ENCODE data around the gene MAD1L1.

Gene MAD1L1

DNA sequence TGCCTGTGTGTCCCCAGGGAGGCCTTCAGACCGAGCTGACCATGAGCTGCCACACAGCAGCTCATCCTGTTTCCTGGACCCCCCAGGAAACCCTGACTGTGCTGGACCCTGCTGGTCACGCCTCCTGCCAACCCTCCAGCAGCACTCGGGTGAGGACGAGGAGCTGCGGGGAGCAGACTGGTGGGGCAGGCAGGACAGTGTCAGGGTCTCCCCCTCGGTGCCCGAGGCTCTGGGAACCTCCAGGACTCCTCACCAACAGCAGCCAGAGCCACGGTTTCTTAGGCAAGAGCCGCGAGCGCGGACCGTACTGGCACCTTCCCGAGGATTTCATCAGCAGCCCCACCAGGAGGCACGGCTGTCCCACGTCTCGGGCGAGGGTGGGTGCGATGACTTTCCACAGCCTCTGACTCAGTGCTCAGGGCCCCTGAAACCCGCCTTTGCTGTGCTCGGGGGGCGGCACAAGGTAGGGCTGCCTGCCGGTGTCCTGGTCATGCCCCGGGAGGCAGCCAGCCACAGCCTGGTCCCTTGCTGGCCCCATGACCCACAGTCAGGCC, 375.8 kb downstream of the MAD1L1 start:
- DNase-seq (ENCODE audit: low read depth, low spot score), result no peak
- H3K4me3 ChIP-seq (ENCODE audit: low read length), result no peak overlapping the region

DNA sequence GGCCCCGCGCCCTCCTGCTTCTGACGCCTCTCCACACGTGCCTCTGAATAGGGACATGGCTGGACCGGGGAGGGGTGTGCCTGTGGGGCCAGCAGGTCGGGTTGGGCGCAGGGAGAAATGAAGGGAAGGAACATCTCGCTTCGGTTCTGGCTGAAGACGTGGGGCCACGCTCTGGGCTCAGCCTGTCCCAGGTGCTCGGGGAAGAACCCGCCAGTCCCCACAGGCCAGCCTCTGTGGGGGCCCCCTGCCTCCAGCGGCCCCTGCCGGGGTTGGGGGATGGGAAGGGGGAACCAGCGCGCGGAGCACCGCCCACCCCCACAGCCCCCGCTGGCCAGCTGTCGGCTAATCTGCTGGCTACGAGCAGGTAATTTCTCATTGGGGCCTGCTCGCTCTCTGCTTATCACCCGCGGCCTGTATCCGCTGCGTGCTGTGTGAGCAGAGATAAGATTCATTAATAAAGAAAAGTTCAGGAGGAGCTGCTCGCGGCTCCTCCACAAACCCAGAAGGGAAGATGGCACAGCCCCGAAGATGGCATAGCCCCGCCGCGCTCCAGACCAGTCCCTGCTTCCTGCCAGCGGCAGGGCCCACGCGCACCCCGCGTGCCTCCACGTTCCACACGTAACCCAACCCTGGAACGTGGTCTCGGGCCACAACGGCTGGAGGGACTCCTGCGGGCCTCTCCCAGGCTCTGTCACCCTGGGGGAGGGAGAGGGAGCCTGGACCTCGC, 376.4 kb downstream of the MAD1L1 start:
- no peak for DNase-seq (ENCODE audit: low read depth, low spot score)
- no peak overlapping the region for H3K4me3 ChIP-seq (ENCODE audit: low read length)

DNA sequence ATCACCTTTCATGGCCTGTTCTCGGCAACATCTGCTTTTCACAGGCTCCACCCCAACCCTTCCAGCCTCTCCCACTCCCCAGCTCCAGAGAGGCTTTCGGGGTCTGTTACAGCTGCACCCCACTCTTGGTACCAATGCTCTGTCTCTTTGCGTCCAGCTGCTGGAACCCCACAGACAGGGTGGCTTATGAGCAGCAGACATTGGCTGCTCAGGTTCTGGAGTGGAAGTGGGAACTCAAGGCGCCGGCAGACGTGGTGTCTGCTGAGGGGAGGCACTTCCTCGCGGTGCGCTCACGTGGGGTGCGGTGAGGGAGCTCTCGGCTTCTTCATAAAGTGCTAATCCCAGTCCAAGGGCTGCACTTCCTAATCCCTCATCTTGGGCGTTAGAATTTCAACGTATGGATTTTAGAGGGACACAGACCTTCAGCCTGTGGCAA, 377.0 kb downstream of the MAD1L1 start:
- DNase-seq (ENCODE audit: low read depth, low spot score), result no peak
- H3K4me3 ChIP-seq (ENCODE audit: low read length), result no peak overlapping the region

DNA sequence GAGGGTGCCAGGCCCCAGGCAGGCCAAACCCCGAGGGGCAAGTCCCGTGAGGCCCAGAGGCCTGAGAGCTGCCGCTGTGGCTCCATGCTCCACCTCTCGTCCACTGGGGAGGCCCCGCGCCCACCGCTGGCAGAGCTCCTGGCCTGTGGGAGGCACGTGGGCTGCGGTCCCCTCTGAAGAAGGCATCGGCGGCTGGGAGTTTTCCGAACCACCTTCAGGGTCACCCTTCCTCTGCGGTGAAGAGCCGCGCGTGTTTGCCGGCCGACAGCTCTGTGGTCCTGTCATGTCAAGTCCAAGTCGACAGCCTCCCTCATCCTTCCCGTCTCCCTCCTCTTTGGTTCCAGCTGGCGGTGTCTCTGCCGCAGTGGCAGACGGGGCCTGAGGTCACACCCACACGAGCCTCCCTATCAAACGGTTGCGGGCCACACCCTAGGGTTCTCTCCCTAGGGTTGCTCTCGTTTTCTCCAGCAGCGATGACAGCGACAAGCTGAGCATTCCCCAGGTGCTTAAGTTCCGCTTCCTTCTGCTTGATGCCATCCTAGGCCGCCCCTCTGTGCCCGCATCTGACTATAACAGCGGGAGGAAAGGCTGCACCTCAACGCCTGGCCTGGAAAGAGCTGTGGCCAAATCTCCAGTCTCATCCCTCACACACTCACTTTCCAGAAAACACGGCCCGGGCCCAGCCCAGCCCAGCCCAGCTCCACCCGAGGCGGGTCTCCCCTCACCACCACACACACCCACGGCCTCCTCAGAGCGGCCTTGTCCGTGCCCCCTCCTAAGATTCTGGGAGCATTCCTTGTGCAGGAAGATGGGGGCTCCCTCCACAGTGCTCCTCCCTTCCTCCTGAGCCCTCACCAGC, 377.6 kb downstream of the MAD1L1 start:
- DNase-seq (ENCODE audit: low read depth, low spot score), result peak; percentile 22
- no peak overlapping the region for H3K4me3 ChIP-seq (ENCODE audit: low read length)

DNA sequence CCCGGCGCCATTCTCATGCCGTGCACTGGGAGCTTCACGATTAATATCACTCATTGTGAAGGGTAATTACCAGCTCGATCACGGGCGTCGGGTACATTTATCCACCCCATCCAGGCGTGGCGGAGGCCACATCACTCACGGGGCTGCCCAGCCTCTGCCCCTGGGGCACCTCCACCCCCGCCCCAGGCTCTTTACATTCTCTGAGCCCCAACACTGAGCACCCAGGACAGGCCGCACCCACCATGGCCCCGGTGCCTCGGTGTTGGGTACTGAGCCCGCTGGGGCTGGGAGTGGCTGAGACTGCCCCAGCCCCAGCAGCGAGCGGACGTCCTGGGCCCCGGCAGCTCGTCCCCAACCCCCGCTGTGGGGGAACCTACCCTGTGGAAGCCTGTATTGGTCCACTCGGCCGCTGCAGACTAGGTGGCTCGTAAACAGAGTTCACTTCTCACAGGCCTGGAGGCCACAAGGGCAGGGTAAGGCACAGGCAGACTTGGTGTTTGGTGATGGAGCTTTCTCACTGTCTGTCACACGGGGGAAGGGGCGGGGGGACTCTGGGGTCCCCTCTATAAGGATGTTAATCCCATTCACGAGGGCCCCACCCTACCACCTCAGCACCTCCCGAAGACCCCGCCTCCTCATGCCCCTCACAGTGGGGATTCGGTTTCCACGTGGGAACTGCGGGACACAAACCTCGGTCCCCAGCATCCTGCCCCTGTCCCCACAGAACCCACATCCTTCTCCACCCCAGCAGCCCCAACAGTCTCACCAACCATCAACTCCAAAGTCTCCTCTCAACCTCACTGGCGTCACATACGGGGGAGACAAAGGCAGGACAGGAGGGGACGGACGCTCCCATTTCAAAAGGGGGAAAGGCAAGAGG, 378.5 kb downstream of the MAD1L1 start:
- H3K4me3 ChIP-seq (ENCODE audit: low read length), result no peak overlapping the region
- DNase-seq (ENCODE audit: low read depth, low spot score), result peak; percentile 68

DNA sequence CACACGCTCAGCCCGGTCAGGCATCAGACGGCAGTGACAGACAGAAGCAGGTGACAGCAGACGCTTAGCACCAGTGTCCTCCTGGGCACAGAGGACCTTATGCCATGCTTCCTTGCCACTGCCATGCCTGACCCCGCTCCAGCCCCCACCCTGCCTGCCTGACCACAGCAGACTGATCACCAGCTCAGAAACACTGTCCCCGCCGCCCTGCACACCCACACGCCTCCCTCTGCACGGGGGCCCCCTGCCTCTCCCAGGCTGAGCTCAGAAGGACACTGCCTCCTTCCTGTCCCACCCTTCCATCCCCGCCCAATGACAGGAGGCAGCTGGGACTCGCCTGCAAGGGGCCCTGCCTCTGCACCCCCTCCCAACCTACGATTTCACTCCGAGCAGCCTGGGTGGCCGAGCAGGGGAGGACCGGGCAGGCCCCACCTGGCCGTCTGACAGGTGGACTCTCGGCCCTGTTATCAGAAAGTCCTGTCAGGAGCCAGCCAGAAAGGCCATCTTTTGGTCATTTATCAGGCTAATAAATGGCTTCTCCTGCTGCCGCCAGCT, 379.2 kb downstream of the MAD1L1 start:
- H3K4me3 ChIP-seq (ENCODE audit: low read length), result no peak overlapping the region

DNA sequence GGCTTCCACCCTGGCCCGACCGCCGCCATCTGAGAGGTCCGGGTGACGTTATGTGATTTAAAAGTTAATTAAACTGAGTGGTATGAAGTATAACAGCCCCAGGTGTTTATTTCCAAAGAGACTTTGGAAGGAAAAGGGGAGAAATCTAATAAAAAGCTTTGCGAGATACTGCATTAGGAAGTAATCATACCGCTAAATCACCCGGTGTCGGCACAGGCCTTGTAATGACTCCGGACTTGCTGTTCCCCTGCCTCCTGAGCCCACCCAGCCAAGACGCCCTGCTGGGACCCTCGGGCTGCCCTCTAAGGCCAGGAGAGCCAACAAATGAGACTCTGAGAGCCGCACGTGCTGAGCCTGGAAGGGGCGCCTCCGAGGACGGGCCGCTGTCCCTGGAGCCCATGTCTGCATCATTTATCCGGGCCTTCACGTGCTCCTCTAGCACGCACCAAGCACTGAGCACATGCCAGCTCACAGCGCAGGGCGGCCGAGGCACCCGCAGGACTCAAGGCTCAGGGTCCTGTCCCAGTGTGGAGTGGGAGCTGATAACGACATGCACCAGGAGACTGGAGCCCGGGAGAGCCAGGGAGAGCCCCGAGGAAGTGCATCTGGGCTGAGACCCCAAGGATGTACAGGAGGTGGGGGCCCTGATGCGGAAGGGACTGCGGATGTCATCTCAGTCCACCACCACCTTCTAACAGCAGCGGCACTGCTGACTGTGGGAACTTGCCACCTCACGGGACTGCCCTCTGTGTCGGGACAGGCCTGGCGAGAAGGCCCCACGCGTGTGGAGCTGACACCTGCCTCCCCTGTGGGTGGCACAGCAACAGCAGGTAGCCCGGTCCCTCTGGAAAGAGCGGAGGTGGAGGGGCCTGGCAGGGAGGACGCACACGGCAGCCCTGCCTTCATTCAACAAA, 380.0 kb downstream of the MAD1L1 start:
- no peak for DNase-seq (ENCODE audit: low read depth, low spot score)
- no peak overlapping the region for H3K4me3 ChIP-seq (ENCODE audit: low read length)

More for the DNA sequence above, 379.2 kb downstream of the MAD1L1 start:
- no peak for DNase-seq (ENCODE audit: low read depth, low spot score)

DNA sequence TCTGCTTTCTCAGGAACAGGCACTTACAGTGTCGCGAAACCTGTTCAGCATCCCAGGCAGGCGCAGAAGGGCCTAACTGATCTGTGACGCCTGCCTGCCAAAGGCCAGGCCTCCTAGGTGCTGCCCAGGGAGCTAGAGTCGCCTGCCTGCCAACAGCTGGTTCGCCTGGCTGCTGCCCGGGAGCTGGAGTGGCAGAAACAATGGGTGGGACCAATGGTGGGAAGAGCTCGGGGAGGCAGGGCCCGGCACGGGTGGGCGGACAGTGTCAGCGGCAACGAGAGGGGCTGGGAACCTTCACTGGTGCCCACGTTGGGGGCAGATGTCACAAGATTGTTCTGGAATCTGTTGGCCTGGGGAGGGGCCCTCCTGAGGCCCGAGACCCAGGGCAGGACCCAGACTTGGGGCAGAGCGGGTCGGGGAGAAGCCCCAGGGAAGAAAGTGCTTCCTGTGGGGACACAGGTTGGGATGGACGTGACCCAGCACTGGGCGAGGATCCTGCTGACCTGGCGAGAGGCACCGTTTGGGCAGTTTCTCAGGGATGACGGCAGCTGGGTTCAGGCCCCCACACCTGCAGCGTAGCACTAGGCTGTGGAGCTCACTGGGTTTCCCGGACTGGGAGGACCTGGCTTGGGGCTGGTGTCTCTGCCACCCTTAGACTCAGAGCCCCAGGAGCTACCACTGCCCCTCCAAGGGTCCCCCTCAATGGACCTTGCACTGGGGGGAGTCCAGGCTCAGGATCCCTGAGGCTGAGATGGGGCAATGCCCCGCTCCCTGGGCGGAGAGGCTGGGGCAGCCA, 380.8 kb downstream of the MAD1L1 start:
- DNase-seq (ENCODE audit: low read depth, low spot score), result no peak
- no peak overlapping the region for H3K4me3 ChIP-seq (ENCODE audit: low read length)

DNA sequence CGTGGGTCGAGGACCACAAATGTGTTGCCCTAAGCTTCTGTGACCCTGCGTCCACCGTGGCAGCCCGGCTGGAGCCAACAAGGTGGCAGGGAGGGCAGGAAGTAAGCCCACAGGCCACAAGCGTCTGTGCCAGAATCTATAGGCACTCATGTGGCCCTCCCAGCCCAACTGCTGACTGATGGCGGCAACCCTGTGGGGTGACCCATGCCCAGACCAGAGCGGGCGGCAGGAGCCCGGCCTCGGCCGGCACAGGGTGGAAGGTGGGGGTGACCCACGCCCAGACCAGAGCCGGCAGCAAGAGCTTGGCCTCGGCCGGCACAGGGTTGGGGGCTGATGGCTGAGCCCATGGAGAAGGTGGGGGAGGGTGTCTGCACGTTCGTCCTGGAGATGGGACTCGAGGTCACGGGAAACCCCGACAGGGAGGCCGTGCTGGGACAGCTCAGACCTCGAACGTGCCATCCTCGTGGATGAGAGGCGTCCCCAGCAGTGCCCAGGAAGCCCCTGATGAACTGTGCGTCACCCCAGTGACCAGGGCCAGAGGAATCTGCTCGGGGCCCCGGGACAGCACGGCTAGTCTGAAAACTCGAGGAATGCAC, 381.7 kb downstream of the MAD1L1 start:
- no peak for DNase-seq (ENCODE audit: low read depth, low spot score)
- H3K4me3 ChIP-seq (ENCODE audit: low read length), result no peak overlapping the region

DNA sequence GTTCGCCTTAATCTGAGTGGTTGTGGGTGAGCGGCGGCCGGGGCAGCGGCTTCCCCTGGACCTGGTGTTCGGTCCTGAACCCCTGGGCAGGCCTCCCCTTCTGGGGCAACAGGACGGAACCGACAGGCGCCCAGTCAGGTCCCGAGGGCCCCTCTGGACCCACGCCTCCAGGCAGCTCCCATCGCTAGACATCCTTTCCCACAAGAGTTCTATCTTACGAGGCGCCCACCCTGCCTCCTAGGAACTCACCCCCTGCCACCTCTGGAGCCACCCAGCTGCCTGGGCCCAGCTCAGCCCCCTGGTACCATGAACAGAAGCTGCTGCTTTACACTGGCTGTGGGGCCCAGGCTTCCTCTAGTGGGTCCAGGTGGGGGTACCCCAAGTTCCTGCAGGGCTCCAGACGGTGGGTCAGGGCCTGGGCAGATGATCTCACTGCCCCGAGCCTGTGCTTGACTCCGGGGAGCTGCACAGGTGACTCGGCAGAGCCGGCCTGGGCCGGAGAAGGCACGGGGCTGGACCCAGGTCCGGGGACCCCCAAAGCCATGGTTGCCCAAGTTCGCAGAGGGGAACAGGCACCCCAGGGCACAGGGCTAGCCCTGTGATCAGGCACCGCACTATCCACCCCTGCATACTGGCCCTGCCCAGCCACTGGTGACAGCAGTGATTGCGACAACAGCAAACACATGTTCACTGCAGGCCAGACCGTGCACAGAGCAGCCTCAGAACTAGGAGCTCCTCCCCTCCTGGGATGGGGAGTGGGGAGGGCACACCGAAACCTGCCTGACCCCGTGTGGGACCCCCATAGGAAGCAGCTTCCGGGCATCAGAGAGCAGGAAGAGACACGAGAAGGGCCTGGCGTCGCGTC, 382.4 kb downstream of the MAD1L1 start:
- no peak overlapping the region for H3K4me3 ChIP-seq (ENCODE audit: low read length)
- DNase-seq (ENCODE audit: low read depth, low spot score), result no peak

DNA sequence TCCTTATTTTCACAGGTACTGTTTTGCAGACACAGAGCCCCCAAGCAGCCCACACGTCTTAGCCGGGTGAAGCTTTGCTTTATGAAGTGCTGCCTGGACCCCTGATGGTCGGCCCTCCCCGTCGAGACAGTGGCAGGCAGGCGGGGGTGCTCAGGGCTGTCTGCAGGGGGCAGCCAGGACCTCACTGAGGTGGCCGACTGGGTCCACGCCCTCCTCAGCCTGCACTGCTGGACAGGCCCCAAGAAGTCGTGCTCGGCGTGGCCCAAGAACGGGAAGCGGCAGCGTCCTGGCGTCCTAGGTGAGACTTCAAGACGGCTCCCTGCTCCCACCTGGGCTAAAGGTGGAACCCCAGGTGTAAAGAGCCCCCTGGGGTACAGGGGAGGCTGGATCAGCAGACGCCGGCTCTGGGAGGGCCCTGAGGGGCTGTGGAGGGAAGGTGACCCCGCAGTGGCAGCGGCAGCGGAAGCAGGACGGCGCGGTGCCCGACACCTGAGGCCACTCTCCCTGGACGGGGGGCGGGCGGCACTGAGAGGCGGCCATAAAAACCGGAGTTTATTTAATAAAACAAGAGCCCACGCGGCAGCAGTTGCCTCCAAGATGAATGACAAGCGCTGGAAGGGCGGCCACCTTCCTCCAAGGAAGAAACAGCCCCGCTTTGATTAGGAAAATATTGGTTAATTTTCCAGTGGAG, 383.2 kb downstream of the MAD1L1 start:
- no peak for DNase-seq (ENCODE audit: low read depth, low spot score)
- no peak overlapping the region for H3K4me3 ChIP-seq (ENCODE audit: low read length)

DNA sequence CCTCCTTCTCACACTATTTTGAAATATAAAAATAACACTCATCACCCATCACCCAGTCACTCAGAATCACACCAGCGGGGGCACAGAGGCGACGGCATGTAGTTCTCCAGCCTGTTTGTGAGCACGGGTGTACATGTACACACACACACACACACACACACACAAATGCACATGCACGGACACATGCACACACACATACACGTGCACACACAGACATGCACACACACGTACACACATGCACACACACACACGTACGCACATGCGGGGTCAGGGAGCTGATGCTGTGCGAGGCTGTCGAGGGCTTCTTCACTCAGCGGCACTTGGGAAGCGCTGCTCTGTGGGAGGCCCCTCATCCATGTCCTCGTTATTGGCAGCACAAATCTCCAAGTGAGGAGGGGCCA, 383.8 kb downstream of the MAD1L1 start:
- DNase-seq (ENCODE audit: low read depth, low spot score), result no peak
- H3K4me3 ChIP-seq (ENCODE audit: low read length), result no peak overlapping the region

DNA sequence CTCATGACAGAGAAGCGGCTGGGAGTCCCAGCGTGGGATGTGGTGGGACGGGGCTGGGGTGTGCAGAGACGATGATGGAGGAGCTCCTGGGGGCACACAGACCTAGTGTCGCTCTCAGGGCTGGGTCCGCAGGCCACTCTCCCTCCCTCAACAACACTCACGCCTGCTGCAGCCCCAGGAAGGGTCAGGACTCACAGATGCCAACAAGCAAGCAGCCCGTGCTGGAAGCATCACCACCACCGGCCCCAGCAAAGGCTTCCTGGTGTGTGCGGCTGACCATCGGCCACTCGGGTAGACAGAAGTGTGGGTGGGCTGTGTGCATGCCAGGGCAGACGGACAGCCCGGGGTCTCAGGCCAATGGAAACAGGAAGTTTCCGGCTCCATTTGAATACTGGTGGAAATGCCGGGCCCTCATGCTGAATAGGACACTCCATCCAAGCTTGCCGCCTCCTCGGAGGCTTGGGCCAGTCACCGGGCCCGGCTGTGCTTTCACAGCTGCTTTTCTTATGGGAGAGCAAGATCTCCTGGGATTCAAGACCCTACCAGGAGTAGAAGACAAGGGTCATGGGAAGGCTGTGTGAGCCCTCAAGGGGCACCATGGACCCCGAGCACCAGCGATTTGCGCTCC, 384.6 kb downstream of the MAD1L1 start:
- no peak overlapping the region for H3K4me3 ChIP-seq (ENCODE audit: low read length)
- no peak for DNase-seq (ENCODE audit: low read depth, low spot score)

DNA sequence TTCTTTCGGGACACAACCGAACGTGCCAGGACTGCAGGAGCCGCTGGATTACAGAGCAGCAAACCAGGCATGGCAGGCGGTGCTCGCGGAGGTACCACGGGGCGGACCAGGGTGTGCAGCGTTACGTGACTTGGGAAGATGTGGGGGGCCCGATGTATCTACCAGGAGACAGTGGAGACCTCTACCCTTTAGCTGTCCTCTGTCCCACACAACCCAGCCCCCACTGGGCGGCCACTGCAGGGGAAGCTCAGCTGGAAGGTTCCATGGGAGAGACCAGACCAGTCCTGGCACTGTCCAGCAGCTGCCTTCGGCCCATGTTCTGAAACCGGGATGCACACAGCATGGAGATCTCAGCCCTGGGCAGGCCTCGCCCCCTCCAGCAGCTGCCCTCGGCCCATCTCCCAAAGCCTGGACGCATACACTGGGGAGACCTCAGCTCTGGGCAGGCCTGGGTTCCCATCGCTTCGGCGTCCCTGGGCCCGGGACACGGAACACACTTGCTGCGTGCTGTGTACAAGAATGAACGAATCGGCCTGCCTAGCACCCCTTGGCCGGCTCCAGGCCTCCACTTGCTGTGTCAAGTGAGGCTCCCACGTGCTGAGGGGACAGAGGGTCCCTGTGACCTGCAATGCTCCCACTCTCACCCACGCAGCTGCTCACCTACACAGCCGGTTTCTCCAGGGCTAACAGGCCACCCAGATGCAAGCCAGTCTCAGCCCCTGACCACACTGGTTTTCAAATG, 385.3 kb downstream of the MAD1L1 start:
- no peak overlapping the region for H3K4me3 ChIP-seq (ENCODE audit: low read length)
- DNase-seq (ENCODE audit: low read depth, low spot score), result no peak
